Coronary artery (tissue), 2 donors: ENCODE data around the gene TMEM212.

Source experiments
- DNase-seq: peaks from one replicate; pipeline ENCODE4 v3.0.0-alpha.2; 2017; ENCODE audit warnings: low spot score
- H3K27ac ChIP-seq, 2 donors: fragments of 200-600 bp; sonication (generic); one replicate each; pipeline ENCODE4 v1.5.1; 2016 to 2019
- H3K4me3 ChIP-seq: fragments of 200-600 bp; sonication (generic); 2 replicates; pipeline ENCODE4 v1.5.1; 2016; ENCODE audit warnings: mild to moderate bottlenecking, moderate library complexity
- TF ChIP-seq, protein P1 (sequence below): fragments of 200-600 bp; sonication (generic); IDR thresholded peaks from one replicate; pipeline ENCODE4 v1.5.1; 2019; ENCODE audit warnings: antibody characterized with exemption

TMEM212 gene

GRCh38 chr3:171833789-171834460 is 9.2 kb upstream of the TMEM212 start:
- Histone ChIP-seq H3K4me3 (no peak overlapping the region), H3K27ac (no peak overlapping the region)
- TF ChIP-seq, protein P1, sequence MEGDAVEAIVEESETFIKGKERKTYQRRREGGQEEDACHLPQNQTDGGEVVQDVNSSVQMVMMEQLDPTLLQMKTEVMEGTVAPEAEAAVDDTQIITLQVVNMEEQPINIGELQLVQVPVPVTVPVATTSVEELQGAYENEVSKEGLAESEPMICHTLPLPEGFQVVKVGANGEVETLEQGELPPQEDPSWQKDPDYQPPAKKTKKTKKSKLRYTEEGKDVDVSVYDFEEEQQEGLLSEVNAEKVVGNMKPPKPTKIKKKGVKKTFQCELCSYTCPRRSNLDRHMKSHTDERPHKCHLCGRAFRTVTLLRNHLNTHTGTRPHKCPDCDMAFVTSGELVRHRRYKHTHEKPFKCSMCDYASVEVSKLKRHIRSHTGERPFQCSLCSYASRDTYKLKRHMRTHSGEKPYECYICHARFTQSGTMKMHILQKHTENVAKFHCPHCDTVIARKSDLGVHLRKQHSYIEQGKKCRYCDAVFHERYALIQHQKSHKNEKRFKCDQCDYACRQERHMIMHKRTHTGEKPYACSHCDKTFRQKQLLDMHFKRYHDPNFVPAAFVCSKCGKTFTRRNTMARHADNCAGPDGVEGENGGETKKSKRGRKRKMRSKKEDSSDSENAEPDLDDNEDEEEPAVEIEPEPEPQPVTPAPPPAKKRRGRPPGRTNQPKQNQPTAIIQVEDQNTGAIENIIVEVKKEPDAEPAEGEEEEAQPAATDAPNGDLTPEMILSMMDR, result no peak
- DNase-seq, result no peak

DNA sequence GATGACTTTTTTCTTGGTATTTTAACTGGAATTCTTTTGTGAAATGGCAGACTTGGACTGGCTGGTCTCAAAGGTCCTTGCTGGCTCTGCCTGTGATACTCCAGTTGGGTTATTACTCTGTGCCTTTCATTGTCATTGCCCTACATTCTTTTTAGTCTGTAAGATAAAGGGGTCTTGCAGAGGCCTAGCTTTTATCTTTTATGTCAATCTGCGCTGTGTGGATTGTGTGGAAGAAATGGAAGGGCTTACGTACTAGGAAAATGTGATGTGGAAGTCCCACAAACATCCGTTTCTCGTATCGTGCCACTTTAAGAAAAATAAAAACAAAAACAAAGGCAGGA is 8.7 kb upstream of the TMEM212 start:
- no peak for DNase-seq
- H3K27ac ChIP-seq, result no peak overlapping the region
- H3K4me3 ChIP-seq, result no peak overlapping the region
- TF ChIP-seq, protein P1, result no peak

- DNase-seq, result no peak
- no peak overlapping the region for H3K4me3 ChIP-seq
- no peak overlapping the region for H3K27ac ChIP-seq
- TF ChIP-seq, protein P1, result no peak
Measured at GRCh38 chr3:171835116-171835515, 8.0 kb upstream of the TMEM212 start.

DNA sequence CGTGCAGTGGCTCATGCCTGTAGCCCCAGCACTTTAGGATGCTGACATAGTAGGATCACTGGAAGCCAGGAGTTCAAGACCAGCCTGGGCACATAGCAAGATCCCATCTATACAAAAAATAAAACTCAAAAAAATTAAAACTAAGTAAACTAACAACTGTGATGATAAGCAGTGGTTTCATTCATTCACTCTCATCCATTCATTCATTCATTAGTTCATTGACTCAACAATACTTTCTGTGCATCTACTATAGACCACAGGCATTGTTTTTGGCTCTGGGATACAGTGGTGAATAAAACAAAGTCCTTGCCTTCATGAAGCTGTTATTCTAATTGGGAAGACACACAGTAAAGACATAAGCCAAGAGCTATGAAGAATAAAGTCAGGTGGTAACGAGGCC is 7.5 kb upstream of the TMEM212 start:
- no peak overlapping the region for H3K27ac ChIP-seq
- DNase-seq, result no peak
- TF ChIP-seq, protein P1, result no peak
- H3K4me3 ChIP-seq, result no peak overlapping the region

DNA sequence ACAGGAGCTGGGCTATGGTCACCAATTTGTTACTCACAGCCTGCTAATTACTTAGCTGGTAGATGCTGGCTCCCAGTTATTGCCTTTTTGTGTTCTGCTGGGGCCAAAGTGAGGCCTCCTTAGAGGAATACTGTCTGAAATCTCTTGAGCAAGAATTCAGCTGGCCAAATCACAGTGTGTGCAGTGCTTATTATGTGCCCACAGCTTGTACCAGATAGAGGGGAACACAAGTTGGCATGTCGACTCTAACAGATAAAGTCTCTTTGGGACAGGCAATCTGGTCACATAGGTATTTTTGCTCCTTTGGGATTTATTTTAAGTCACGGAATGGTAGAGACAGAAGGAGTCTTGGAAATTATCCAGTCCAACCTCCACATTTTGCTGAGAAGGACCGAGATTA is 6.3 kb upstream of the TMEM212 start:
- no peak for DNase-seq
- Histone ChIP-seq H3K27ac (peak overlapping the region in 1 of 2 donors; percentile 1), H3K4me3 (no peak overlapping the region)
- TF ChIP-seq, protein P1, result no peak

GRCh38 chr3:171837698-171838097 is 5.5 kb upstream of the TMEM212 start:
- DNase-seq, result no peak

GRCh38 chr3:171838218-171838720 is 4.9 kb upstream of the TMEM212 start:
- Histone ChIP-seq H3K4me3 (peak overlapping the region; percentile 56), H3K27ac (peak overlapping the region; percentile 40 to 73)
- TF ChIP-seq, protein P1, result no peak
- no peak for DNase-seq

More at GRCh38 chr3:171837698-171838097, 5.5 kb upstream of the TMEM212 start:
- H3K4me3 ChIP-seq, result peak overlapping the region; percentile 56
- peak overlapping the region; percentile 40 to 73 for H3K27ac ChIP-seq
- TF ChIP-seq, protein P1, result no peak
